ENCODE measurements around the gene SNTG2.

DNA sequence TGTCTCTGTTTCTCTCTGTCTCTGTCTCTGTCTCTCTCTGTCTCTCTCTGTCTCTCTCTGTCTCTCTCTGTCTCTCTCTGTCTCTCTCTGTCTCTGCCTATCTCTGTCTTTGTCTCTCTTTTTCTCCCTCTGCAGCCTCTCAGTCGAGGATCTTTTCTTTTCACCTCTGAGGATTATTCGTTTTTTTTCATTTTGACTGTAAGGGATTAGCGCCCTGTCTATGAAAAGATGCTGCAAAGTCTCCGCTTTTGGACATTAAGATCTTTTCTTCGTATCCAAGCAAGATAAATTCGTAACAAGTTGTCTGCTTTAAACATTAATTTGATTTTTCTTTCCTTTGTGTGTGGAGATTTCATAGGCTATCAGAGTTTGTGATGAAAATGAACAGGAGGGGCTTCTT lies 271.4 kb downstream of the SNTG2 start:
- TF ChIP-seq CTCF (IDR thresholded peaks at IDR 0.05): no peak
- TF ChIP-seq POLR2A (IDR thresholded peaks at IDR 0.05): no peak

All from heart left ventricle (tissue), 13 donors.